Endothelial cell of hepatic sinusoid (primary cell): ENCODE results near the gene NT5M.
"Not testable (repeated sequence)": the region's sequence is repeated elsewhere in the genome, so short reads cannot be mapped to it uniquely, and the experiment has no call there.

ENCODE experiments used
- in situ Hi-C: cut with HindIII; loops from 2 replicates; pipeline ENCODE4 v1.10.0; 2017; ENCODE audit warnings: low sequenced_read_pairs

The NT5M gene

DNA sequence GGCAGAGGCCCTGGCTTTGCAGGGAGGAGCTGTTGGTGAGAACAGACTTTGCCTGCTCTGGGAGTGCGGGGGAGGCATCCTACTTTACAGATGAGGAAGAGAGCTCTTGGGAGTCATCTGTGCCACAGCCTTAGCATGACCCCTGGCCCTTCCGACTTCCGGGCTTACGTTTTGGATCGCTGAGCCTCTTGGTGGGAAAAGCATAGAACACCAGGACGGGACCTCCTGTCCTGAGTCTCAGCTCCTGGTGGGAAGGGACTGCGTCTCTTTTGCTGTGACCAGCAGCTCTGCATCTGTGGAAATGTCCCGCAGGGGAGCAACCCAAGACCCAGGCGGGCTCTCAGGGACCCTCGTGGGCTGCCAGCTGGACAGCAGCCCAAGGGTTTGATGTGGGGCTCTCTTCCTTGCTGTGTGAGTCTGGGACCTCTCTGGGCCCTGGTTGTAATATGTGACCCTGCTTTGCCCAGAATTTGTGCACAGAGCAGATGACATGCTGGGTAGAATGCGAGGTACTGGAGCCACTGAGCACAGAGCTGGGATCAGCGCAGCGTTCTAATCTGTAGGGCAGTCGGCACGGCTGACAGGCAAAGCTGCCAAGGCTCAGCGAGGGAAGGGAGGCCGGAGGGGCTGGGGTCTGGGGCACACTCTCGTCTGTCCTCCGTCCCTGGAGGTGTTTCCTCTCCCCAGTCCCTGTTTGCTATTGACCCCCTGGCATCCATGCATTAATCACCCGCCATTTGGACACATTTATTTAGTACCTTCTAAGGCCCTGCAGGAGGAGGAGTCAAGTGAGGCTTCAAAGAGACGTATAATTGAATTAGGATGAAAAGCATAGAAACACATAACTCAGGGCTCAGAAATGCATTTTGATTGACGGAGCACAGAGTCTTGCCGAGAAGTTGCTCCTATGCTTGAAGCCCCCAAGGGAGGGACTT, 64.0 kb downstream of the NT5M start:
- in situ Hi-C loops = loop anchor here (5.0 kb wide), 1 partner anchor 65 kb away; no protein-coding TSS in a partner anchor

DNA sequence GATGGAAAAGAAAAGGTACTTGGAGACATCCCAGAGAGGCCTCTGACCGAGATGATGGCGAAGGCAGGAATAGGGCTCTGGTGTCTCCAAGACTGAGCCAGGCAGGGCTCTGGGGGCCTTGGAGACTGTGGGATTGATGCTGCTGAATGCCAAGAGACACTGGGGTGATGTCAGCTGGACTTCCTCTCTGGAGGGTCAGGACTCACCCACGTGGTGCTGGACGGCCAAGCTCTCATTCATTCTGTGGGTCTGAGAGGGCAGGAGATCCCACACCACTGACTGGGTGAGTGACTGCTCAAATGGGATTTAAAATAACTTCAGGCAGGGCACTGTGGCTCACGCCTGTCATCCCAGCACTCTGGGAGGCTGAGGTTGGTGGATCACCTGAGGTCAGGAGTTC, 64.8 kb downstream of the NT5M start:
- in situ Hi-C loops = loop anchor here (5.0 kb wide), 1 partner anchor 64 kb away; no protein-coding TSS in a partner anchor

DNA sequence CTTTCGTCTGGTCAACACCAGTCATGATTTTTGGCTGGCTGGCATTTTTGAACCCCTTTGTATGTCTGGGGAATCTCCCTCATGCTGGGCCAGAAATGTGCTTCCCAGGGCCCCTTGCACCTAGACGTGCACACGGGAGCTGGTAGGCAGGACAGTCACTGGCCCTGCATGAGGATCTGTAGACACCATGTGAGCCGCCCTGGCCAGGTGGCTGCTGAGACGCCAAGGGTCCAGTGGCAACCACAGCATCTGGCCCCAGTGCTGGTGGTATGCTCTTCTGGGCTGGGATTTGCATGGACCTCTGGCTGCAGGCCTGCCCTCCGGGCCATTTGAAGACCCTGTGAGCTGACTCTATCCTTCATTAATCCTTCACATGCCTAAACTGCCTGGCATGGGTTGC, 67.5 kb downstream of the NT5M start:
- in situ Hi-C loops = loop anchor here (5.0 kb wide), 3 partner anchors 97 to 217 kb away; no protein-coding TSS in a partner anchor

DNA sequence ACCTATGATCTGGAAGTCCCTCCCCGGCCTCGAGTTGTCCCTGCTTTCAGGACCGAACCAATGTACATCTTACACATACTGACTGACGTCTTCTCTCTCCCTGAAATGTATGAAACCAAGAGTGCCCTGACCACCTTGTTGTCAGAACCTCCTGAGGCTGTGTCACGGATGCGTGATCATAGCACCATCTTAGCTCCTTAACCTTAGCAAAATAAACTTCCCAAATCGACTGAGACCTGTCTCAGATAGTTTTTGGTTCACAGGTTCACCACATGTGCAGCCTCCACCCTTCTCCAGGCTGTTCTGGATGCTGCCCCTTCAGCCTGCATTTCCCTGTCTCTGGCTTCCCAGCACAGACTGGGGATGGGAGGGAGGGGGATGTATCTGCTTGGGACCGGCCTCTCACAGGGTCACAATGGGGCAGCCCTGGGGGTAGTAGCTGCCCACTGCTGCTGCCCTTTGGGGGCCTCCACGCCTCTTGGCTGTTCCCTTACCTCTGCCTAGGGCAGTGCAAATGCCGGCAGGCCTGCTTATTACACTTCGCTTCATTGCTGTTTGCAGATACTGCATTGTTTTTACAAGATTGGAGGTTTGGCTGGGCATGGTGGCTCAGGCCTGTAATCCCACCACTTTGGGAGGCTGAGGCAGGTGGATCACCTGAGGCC, 69.8 kb downstream of the NT5M start:
- in situ Hi-C loops = loop anchor here (5.0 kb wide), 3 partner anchors 94 to 214 kb away; no protein-coding TSS in a partner anchor

DNA sequence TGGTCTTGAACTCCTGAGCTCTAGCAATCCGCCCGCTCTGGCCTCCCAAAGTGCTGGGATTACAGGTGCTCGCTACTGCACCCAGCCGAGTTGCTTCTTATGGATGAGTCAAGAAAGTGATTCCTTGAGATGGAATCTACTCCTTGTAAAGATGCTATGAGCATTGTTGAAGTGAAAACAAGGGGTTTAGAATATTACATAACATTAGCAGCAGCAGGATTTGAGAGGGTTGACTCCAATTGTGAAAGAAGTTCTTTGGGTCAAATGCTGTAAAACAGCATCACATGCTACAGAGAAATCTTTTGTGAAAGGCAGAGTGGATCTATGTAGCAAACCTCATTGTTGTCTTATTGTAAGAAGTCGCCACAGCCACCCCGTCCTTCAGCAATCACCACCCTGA, 72.7 kb downstream of the NT5M start:
- in situ Hi-C loops = no loop called here

DNA sequence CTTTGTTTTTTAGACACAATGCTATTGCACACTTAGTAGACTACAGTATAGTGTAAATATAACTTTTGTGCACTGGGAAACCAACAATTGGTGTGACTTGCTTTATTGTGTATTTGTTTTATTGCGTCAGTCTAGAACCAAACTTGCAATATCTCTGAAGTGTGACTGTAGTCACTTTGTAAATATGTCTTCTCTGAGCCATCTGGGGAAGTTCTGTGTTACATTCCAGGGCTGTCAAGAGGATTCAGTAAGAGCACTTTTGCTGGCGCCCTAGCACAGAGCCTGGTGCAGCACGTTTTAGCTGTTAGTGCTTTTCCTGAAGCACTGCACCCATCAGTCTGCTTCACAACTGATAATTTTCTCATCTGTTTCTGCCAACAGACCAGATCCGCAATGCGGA, 73.2 kb downstream of the NT5M start:
- in situ Hi-C loops = no loop called here

DNA sequence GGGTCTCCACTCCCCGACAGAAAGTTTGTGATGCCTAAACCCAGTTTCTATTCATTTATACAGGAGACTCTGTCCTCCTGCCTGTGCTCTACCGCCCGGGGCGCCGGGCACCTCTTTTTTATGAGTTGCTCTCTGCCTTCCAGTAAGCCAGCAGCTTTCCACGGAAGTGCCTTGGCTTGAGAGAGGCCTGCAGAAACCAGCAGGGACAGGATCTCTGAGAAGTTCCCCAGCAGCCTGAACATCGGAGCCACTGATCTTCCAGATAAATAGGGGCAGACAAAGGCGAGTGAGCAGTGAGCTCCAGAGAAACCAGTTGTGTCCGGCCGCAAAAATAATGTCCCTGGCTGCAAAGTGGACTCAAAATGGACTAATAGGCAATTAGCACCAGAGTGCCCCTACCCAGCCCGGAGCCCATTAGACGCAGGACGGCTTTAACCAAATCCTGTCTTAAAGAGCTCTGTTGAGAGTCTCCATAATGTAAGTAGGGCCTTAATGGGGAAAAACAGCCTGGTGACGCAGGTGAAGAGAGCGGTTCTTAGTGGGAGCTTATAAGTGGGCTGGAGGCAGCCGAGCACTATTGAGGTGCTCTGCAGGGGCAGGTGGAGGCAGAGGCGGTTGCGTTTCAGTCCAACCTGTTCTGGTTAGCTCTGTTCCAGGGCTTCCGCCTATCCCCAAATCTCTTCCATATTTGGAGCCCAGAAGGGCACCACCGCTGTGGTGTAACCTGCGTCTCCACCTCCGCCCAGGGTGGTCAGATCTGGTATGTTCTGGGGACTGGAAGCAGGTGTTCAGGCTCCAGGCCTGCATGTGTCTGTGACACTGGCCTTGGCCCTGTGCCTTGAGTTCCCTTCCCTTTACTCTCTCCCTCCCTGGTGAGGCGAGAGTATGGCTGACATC, 74.1 kb downstream of the NT5M start:
- in situ Hi-C loops = no loop called here

DNA sequence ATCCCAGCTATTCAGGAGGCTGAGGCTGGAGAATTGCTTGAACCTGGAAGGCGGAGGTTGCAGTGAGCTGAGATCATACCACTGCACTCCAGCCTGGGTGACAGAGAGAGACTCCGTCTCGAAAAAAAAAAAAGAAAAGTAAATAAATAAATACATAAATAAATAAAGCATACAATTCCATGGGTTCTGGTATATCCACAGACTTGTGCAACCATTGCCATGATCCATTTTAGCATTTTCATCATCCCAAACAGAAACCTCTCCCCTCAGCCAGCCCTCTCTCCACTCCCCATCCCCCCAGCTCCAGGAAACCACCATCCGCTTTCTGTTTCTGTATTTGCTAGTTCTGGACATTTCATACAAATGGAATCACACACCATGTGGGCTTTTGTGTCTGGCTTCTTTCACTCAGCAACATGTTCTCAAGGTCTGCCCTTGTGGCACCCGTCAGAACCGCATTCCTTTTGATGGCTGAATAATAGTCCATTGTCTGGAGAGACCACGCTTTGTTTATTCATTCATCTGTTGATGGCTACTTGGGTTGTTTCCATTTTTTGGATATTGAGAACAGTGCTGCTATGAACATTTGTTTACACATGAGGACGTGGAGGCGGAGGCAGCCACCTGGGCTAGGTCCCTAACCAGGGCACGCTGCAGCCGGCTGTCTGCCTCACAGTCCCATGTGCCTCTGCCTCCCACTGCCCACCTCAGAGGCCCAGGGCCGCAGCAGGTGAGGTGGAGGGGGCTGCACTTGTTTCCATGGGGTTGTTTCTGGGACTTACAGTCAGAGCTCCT, 76.2 kb downstream of the NT5M start:
- in situ Hi-C loops = no loop called here

DNA sequence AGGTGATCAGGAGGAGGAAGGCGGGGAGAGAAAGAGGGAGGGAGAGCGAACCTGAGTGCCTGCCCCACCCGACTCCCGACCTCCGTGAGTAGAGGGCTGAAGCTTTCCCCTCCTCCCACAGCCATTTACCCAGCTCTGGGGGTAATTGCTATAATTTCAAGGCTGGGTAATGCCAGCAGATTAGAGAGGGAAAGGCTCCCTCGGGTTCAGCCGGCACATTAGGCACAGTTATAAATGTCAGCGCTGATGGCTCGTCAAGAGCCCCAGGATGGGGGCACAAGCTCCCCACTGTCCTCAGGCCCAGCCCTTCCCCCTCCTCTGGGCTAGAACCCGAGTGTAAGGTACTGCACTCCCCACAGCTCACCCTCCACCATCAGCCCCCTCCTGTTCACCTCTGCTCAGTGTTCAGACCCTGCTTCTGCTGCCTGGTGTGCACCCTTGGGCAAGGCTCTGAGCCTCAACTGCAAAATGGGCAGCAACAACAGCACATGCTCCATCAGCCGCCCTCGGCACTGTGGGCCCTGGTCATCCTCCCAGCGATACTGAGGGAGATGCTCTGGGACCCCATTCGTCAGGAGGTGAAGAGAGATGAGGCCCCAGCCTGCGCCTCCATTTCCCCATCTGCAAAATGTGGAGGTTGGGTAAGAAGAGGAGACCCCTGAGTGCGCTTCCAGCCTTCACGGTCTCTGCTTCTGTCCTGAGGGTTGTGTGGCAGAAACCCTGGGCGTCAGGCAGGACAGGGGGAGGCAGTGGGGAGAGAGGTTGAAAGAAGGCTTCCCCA, 77.2 kb downstream of the NT5M start:
- in situ Hi-C loops = no loop called here

DNA sequence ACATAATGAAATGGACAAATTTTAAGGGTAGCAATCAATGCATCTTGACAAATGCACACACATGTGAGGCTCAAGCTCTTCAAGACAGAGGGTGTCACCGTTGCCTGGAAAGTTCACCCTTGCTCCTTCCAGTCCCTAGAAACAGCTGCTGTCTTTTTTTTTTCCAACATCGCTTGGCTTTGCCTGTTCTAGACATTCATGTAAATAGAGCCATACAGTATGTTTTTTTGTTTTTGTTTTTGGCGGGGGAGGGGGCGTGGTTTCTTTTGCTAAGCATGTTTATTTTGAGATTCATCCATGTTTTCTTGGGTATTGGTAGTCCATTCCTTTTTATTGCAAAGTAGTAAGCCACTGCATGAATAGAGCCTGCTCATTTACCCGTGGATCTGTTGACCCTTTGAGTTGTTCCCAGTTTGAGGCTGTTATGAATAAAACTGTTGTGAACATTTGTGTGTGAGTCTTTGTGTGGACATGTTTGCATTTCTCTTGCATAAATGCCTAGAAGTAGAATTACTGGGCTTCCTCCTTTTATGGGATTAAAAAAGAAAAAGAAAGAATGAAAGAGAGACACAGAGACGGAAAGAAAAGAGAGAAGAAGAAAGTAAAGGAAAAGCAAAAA, 78.4 kb downstream of the NT5M start:
- in situ Hi-C loops = no loop called here

DNA sequence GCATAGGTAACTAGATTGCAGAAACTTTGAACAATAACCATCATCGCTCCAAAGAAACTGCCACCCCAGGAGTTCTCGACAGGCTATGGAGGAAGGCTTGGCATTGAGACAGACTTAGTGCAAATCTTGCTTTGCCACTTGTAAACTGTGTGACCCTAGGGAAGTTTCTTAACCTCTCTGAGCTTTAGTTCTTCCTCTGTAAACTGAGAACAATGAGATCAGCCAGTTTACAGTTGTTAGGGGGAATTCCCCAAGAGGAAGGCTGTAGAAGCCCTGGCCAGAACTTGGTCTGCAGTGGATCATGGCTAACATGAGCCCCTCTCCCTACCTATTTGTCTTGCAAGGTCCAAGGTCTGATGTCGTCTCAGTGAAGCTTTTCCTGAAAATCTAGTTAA, 78.9 kb downstream of the NT5M start:
- in situ Hi-C loops = no loop called here

DNA sequence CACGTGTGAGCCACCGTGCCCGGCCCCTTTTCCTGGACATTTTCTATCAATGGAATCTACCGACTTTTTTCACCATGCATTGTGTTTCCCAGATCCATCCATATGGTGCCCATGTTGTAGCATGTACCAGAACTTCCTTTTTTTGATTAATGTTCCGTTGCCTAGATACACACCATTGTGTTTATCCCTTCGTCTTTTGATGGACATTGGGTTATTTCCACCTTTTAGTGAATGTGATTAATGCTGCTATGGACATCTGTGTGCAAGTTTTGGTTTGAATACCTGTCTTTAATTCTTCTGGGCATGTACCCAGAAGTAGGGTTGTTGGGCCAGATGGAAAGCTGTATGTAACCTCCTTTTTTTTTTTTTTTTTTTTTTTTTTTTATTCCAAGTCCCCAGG, 79.8 kb downstream of the NT5M start:
- in situ Hi-C loops = no loop called here

DNA sequence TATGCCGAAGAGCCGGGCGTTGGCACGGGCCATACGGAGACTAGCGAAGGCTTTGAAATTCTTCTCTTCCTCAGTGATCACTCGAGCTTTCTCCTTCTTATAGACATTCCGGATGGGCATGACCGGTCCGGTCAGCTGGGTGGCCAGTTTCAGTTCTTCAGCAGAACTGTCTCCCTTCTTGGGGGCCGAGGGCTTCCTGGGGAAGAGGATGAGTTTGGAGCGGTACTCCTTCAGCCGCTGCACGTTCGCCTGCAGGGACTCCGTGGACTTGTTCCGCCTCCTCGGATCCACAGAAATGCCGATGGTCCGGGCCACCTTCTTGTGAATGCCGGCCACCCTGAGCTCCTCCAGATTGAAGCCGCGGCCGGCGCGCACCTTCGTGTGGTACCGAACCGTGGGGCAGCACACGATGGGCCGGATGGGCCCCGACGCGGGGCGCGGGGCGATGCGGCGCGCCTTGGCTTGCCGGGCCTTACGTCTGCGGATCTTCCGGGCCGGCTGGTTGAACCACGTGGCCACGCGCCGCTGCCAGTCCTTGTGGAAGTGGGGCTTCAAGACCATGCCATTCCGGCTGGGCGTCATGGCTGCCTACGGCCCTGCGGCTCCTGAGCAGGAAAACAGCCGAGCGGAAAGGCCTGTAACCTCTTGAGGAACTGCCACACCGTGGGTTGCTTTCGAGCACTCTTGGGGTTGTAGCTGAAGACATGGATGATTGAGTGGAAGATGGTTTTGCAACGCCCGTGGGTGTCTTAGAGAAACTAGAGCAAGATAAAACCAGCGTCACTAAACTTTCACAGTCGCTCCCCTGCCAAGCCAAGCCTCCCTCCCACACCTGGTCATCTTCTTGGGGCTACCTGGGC, 80.5 kb downstream of the NT5M start:
- in situ Hi-C loops = not testable (repeated sequence)

DNA sequence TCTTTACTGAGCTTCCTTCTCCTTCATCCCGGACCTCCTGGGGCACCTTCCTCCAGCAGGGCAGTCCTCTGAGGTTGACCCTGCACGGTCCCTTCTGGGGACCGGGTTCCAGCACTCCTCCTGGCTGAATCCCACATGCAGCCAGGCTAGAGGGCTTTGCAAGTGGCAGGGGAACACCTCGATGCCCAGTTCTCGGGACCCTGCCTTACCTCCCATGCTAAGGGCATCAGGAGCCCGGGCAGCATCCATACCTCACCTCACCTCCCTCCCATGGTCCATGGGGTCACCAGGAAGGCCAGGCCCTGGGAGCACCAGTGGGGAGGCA, 81.1 kb downstream of the NT5M start:
- in situ Hi-C loops = no loop called here

DNA sequence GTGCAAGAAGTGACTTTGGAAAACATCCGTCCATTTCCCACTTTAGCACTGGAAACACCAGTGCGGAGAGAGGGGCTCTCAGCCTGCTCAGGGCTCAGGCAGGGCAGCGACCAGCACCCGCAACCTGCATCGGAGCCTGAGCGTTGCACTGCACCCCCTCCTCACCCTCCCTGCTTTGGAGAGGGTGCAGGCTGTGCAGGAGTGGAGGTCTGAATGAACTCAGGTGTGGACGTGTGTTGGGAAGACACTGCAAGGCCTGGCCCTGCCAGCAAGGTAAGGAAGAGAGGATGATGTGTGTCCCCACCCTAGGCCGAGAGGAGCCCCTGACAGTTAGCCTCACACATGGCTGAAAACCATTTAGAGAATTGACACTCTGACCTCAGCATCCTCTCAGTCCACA, 81.8 kb downstream of the NT5M start:
- in situ Hi-C loops = no loop called here

DNA sequence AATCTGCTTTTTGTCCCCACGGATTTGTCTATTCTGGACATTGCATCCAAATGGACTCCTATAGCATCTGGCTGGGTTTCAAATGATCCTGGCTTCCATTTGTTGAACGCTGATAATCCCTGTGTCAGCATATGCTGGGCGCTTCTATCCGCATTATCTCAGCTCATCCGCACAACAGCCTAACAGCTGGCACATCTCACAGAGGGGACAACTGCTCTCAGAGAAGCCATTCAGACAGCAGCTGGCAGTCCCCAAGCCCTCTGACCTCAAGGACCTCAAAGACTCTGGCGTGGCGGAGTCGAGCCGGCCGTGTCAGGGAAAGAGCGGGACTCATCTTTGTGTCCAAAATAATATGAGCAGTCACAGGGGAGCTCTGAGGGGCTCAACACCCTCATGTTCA, 82.3 kb downstream of the NT5M start:
- in situ Hi-C loops = no loop called here

DNA sequence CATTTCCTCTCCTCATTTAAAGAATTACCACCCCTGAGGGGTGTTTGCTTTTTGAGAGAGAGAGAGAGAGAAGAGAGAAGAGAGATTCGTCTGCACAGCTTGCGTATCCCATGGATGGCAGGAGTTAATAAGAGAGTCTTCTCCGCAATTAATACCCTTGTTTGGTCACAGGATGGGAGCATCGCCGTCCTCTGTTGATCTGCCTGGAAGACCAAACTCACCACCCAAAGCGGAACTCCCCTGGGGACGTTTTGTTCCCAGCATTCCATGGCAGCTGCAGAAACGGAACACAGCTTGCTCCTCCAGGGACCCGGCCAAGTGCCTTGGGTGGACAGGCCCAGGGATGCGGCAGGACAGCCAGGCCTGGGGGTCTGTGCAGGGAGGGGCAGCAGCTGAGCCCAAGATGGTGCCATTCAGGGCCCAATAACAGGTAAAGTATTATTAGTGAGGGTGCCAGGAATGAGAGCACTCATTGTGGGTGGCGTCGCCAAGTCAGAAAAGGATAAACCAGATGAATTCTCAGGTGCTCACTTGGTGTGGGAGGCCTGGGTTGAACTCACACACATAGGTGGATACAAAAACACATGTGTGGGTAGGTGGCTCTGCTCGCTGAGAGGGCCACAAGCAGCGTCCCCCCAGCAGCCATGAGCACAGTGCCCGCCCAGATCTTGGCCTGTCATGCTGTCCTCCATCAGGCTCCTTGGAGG, 83.1 kb downstream of the NT5M start:
- in situ Hi-C loops = no loop called here
